Thoracic aorta (tissue), 2 donors: ENCODE results near the gene OLA1. TPM values are rescaled to one million over a fixed set of nuclear protein-coding genes. Genes with fewer than 3 reads are reported as not detected.

ENCODE experiments used
- ATAC-seq: fragments of 150-250 bp; one replicate; pipeline ENCODE4 v1.8.0; 2017; ENCODE audit warnings: low read depth; ENCODE audit not compliant: insufficient number of reproducible peaks, low FRiP score
- DNase-seq: peaks from one replicate; pipeline ENCODE4 v3.0.0-alpha.2; 2020; ENCODE audit warnings: low spot score
- H3K27ac ChIP-seq, 2 donors: fragments of 200-600 bp; sonication (generic); 1 replicate in 1 of 2; 2 replicates in 1 of 2; pipeline ENCODE4 v1.5.1; 2016; ENCODE audit warnings: mild to moderate bottlenecking in 2 of 2, moderate library complexity in 2 of 2
- H3K27me3 ChIP-seq: fragments of 200-600 bp; sonication (generic); replicated peaks from 2 replicates; pipeline ENCODE4 v1.6.0; 2016; ENCODE audit warnings: mild to moderate bottlenecking; ENCODE audit not compliant: insufficient read depth
- H3K36me3 ChIP-seq: fragments of 200-600 bp; sonication (generic); one replicate; pipeline ENCODE4 v1.5.1; 2016
- H3K4me1 ChIP-seq, 2 donors: fragments of 200-600 bp; sonication (generic); 1 replicate in 1 of 2; 2 replicates in 1 of 2; pipeline versions ENCODE4 v1.5.1 to v1.6.0; 2016; ENCODE audit warnings: low read depth in 2 of 2, mild to moderate bottlenecking in 1 of 2; ENCODE audit not compliant: control insufficient read depth in 1 of 2
- H3K4me3 ChIP-seq: fragments of 200-600 bp; sonication (generic); 2 replicates; pipeline ENCODE4 v1.5.1; 2016; ENCODE audit warnings: mild to moderate bottlenecking
- H3K9me3 ChIP-seq: fragments of 200-600 bp; sonication (generic); 2 replicates; pipeline ENCODE4 v1.5.1; 2016
- CTCF ChIP-seq: fragments of 200-600 bp; sonication (generic); IDR thresholded peaks from one replicate; pipeline ENCODE4 v1.5.1; 2019; ENCODE audit warnings: antibody characterized with exemption
- total RNA-seq, 2 donors: library from RNA; depleted of rRNA; stranded (reverse); fragments of >200 nt; gene quantifications; one replicate each; pipeline versions ENCODE4 v1.1.0 to v1.2.3, GENCODE V29; 2016

OLA1 gene
- total RNA-seq, 2 donors from 2014 or later: 15.2 to 48.0 TPM

GRCh38 chr2:174243812-174244211 lies 4.5 kb downstream of the OLA1 start:
- ATAC-seq (no peak), DNase-seq (no peak)
- TF ChIP-seq CTCF: no peak
- Histone ChIP-seq H3K9me3 (no peaks in the 10 kb centered on the region), H3K27me3 (no peaks in the 10 kb centered on the region), H3K4me3 (no peak overlapping the region), H3K27ac (no peak overlapping the region), H3K36me3 (no peaks in the 10 kb centered on the region), H3K4me1 (peaks cover 6 to 20% of the 10 kb centered on the region in 2 donors)

- H3K27ac ChIP-seq: no peak overlapping the region
- TF ChIP-seq CTCF: no peak
- DNase-seq (no peak), ATAC-seq (no peak)
- no peak overlapping the region for H3K4me3 ChIP-seq
- no peaks in the 10 kb centered on the region for H3K36me3 ChIP-seq
- H3K27me3 ChIP-seq: no peaks in the 10 kb centered on the region
- H3K9me3 ChIP-seq: no peaks in the 10 kb centered on the region
- peaks cover 0 to 9% of the 10 kb centered on the region in 2 donors for H3K4me1 ChIP-seq
These were observed 8.2 kb downstream of the OLA1 start for GRCh38 chr2:174240097-174240496.

DNA sequence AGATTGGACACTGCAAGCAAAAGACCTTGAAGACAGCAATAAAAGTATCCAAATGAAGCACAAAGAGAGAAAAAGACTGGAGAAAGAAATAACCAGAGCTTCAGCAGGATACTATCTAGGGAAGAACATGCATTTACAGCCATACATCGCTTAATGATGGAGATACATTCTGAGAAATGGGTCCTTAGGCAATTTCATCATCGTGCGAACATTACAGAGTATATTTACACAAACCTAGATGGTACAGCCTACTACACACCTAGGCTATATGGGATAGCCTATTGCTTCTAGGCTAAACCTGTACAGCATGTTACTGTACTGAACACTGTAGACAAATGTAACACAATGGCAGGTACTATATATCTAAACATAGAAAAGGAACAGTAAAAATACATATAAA lies 11.9 kb downstream of the OLA1 start:
- DNase-seq: no peak
- no peak overlapping the region for H3K27ac ChIP-seq
- no peaks in the 10 kb centered on the region for H3K9me3 ChIP-seq
- TF ChIP-seq CTCF: no peak
- no peaks in the 10 kb centered on the region for H3K36me3 ChIP-seq
- no peaks in the 10 kb centered on the region for H3K27me3 ChIP-seq
- no peak for ATAC-seq
- no peak overlapping the region for H3K4me3 ChIP-seq
- no peaks in the 10 kb centered on the region for H3K4me1 ChIP-seq

DNA sequence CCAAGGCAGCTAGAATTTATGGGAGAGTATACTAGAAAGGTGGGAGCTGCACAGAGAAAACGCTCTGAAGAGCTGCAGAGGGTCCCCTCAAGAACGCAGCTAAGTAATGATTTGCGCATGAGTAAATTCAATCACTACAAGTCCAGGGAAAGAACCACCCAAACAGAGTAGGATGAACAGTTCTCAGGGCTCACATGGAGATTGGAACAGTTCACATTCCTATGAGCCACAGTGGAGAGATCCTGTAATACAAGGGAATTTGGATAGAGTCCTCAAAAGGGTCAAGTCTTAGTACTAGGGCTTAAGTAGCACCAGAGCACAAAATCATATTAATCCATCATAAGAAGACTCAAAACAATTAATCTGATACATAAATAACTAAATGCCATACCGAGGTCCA lies 12.7 kb downstream of the OLA1 start:
- Histone ChIP-seq H3K27me3 (no peaks in the 10 kb centered on the region), H3K36me3 (no peaks in the 10 kb centered on the region), H3K4me1 (no peaks in the 10 kb centered on the region), H3K9me3 (no peaks in the 10 kb centered on the region), H3K27ac (no peak overlapping the region), H3K4me3 (no peak overlapping the region)
- DNase-seq (no peak), ATAC-seq (no peak)
- no peak for TF ChIP-seq CTCF

DNA sequence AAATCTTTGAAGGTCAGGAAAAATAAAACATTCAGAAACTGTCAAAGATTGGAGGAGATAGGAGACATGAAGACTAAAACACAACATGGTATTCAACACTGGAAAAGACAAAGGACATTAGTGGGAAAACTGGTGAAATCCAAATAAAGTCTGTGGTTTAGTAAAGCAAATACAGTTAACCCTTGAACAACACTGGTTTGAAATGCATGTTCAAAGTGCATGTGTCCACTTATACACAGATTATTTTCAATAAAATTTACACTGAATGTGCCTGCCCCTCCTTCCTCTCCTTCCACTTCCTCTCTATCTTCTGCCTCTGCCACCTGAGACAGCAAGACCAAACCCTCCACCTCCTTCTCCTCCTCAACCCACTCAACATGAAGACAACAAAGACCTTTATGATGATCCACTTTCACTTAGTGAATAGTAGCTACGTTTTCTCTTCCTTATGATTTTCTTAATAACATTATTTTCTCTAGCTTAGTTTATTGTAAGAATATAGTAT lies 14.5 kb downstream of the OLA1 start:
- H3K36me3 ChIP-seq: no peaks in the 10 kb centered on the region
- DNase-seq: no peak
- no peaks in the 10 kb centered on the region for H3K27me3 ChIP-seq
- no peak overlapping the region for H3K4me3 ChIP-seq
- ATAC-seq: no peak
- H3K27ac ChIP-seq: no peak overlapping the region
- H3K4me1 ChIP-seq: no peaks in the 10 kb centered on the region
- H3K9me3 ChIP-seq: no peaks in the 10 kb centered on the region
- TF ChIP-seq CTCF: no peak
